ENCODE data around the gene NOTUM. TPM values are rescaled to one million over a fixed set of nuclear protein-coding genes. Genes with fewer than 3 reads are reported as not detected.
A peak's percentile ranks its signal among the peaks of the same experiment; 100 is the strongest.

The NOTUM gene
- total and polyA plus RNA-seq, 9 of the 15 experiments (the other 6 are each of a cell fraction or from before 2014, with no cell fraction given): 0.03 to 14.0 (median 4.1) TPM

DNA sequence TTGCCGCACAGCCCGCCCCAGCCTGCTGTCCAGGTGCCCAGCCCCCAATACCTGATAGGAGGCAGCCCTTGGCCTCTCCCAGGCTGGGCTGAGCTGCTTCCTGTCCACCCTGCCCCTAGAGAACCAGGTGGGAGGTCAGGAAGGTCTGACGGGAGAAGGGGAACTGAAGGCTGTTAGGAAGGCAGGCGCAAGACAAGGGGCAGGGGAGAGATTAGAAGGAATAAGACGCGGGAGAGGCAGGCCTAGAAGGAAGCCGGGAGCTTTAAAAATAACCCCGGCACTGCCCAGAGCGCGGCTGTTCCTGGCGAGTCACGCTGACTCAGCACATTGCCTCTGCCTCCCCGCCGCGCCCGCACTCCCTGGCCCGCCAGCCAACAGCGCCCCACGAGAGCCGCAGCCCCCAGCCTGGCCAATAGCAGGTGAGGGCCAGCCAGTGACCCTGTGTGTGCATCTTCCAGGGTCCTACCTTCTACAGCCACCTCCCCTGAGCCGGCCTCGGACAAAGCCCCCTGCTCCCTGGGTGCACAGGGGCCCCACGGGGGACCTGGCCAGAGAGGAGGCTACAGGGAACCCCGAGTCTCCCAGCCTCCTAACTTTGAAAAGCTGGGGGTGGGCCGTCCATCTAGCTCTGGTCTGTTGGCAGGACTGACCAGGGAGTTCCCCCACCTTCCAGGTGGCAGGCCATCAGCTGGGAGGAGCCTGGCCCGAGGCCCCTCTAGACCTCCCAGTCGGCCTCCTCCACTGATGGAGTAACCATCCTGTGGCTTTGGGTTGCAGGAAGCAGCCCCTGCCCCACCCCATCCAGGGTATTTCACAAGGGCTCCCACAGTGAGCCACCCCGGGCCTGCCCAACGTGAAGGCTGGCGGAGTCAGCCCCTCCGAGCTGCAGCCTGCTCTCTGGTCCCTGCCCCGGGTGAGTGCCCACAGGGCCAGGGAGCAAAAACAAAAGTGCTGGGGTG is 37.4 kb downstream of the NOTUM start (continued):
- TF ChIP-seq, protein P1, sequence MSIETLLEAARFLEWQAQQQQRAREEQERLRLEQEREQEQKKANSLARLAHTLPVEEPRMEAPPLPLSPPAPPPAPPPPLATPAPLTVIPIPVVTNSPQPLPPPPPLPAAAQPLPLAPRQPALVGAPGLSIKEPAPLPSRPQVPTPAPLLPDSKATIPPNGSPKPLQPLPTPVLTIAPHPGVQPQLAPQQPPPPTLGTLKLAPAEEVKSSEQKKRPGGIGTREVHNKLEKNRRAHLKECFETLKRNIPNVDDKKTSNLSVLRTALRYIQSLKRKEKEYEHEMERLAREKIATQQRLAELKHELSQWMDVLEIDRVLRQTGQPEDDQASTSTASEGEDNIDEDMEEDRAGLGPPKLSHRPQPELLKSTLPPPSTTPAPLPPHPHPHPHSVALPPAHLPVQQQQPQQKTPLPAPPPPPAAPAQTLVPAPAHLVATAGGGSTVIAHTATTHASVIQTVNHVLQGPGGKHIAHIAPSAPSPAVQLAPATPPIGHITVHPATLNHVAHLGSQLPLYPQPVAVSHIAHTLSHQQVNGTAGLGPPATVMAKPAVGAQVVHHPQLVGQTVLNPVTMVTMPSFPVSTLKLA (conservative IDR thresholded peaks at IDR 0.05): peak; percentile 70 to 89
- TF ChIP-seq, protein P2, sequence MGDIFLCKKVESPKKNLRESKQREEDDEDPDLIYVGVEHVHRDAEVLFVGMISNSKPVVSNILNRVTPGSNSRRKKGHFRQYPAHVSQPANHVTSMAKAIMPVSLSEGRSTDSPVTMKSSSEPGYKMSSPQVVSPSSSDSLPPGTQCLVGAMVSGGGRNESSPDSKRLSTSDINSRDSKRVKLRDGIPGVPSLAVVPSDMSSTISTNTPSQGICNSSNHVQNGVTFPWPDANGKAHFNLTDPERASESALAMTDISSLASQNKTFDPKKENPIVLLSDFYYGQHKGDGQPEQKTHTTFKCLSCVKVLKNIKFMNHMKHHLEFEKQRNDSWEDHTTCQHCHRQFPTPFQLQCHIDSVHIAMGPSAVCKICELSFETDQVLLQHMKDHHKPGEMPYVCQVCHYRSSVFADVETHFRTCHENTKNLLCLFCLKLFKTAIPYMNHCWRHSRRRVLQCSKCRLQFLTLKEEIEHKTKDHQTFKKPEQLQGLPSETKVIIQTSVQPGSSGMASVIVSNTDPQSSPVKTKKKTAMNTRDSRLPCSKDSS (IDR thresholded peaks at IDR 0.05; ENCODE audit: low read depth, partially characterized antibody): no peak
- TF ChIP-seq, protein P3, sequence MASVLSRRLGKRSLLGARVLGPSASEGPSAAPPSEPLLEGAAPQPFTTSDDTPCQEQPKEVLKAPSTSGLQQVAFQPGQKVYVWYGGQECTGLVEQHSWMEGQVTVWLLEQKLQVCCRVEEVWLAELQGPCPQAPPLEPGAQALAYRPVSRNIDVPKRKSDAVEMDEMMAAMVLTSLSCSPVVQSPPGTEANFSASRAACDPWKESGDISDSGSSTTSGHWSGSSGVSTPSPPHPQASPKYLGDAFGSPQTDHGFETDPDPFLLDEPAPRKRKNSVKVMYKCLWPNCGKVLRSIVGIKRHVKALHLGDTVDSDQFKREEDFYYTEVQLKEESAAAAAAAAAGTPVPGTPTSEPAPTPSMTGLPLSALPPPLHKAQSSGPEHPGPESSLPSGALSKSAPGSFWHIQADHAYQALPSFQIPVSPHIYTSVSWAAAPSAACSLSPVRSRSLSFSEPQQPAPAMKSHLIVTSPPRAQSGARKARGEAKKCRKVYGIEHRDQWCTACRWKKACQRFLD (CRISPR knock-in tag; IDR thresholded peaks at IDR 0.05): peak; percentile 86
- no peak for TF ChIP-seq CHCHD3 (CRISPR knock-in tag; IDR thresholded peaks at IDR 0.05)
- TF ChIP-seq POLR2B (IDR thresholded peaks at IDR 0.05; ENCODE audit: low read depth, partially characterized antibody): no peak
- no peak for TF ChIP-seq HSF4 (CRISPR knock-in tag; IDR thresholded peaks at IDR 0.05; ENCODE audit: borderline replicate concordance)
- TF ChIP-seq NCOA4 (IDR thresholded peaks at IDR 0.05; ENCODE audit: partially characterized antibody): no peak
- TF ChIP-seq, protein P4, sequence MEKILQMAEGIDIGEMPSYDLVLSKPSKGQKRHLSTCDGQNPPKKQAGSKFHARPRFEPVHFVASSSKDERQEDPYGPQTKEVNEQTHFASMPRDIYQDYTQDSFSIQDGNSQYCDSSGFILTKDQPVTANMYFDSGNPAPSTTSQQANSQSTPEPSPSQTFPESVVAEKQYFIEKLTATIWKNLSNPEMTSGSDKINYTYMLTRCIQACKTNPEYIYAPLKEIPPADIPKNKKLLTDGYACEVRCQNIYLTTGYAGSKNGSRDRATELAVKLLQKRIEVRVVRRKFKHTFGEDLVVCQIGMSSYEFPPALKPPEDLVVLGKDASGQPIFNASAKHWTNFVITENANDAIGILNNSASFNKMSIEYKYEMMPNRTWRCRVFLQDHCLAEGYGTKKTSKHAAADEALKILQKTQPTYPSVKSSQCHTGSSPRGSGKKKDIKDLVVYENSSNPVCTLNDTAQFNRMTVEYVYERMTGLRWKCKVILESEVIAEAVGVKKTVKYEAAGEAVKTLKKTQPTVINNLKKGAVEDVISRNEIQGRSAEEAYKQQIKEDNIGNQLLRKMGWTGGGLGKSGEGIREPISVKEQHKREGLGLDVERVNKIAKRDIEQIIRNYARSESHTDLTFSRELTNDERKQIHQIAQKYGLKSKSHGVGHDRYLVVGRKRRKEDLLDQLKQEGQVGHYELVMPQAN (IDR thresholded peaks at IDR 0.05; ENCODE audit: borderline replicate concordance): peak; percentile 18; the same call in 1 of the 2 replicates
- TF ChIP-seq, protein P5, sequence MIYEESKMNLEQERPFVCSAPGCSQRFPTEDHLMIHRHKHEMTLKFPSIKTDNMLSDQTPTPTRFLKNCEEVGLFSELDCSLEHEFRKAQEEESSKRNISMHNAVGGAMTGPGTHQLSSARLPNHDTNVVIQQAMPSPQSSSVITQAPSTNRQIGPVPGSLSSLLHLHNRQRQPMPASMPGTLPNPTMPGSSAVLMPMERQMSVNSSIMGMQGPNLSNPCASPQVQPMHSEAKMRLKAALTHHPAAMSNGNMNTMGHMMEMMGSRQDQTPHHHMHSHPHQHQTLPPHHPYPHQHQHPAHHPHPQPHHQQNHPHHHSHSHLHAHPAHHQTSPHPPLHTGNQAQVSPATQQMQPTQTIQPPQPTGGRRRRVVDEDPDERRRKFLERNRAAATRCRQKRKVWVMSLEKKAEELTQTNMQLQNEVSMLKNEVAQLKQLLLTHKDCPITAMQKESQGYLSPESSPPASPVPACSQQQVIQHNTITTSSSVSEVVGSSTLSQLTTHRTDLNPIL (CRISPR knock-in tag; IDR thresholded peaks at IDR 0.05): no peak
- no peak; the same call in 1 of the 2 replicates for TF ChIP-seq TCF3 (CRISPR knock-in tag; IDR thresholded peaks at IDR 0.05)
- TF ChIP-seq DNMT1 (IDR thresholded peaks at IDR 0.05): no peak
- TF ChIP-seq MEF2D (tag; conservative IDR thresholded peaks at IDR 0.05; ENCODE audit: low read depth): no peak
- peak; percentile 66; the same call in 1 of the 2 replicates for TF ChIP-seq SOX6 (IDR thresholded peaks at IDR 0.05)
- no peak for TF ChIP-seq TGIF2 (CRISPR knock-in tag; IDR thresholded peaks at IDR 0.05)
- peak; percentile 75 for TF ChIP-seq NFE2L1 (tag; IDR thresholded peaks at IDR 0.05; ENCODE audit: borderline replicate concordance, low read depth)
